ENCODE measurements around the gene HAVCR2. TPM values are rescaled to one million over a fixed set of nuclear protein-coding genes. Genes with fewer than 3 reads are reported as not detected.

The HAVCR2 gene
- total RNA-seq, 1 experiment from 2014 or later, result 0.04 TPM

DNA sequence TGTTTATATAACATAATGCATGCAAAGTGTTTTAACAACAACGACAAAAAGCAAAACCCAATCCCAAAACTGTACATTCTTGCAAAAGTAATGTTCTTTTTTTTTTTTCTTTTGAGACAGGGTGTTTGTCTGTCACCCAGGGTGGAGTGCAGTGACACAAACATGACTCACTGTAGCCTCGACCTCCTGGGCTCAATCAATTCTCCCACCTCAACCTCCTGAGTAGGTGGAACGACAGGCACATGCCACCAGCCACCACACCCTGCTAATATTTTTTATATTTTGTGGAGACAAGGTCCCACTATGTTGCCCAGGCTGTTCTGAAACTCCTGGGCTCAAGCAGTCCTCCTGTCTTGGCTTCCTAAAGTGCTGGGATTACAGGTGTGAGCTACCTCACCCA lies 36.3 kb downstream of the HAVCR2 start:
- Histone ChIP-seq H2AFZ (ENCODE audit: low read length) (peak overlapping the region; percentile 0; the same call in 1 of the 2 replicates), H3K4me3 (ENCODE audit: low read length) (no peak overlapping the region), H3K9me2 (replicated peaks; ENCODE audit: low read length) (no peaks in the 10 kb centered on the region), H3K79me2 (ENCODE audit: low read length) (no peaks in the 10 kb centered on the region), H3K4me2 (ENCODE audit: low read length) (peak overlapping the region; percentile 2), H4K20me1 (ENCODE audit: low read length) (no peaks in the 10 kb centered on the region), H3K27ac (ENCODE audit: low read length) (no peak overlapping the region), H3K36me3 (ENCODE audit: low read depth, low read length) (no peaks in the 10 kb centered on the region), H3F3A (ENCODE audit: low read length, unreplicated experiment) (no peaks in the 10 kb centered on the region), H3K9ac (ENCODE audit: low read length) (no peak overlapping the region), H3K4me1 (ENCODE audit: insufficient read depth, low read length) (peaks cover 15% of the 10 kb centered on the region), H3K9me3 (ENCODE audit: low read length) (no peaks in the 10 kb centered on the region), H3K27me3 (ENCODE audit: low read length) (no peaks in the 10 kb centered on the region)
- intact Hi-C loops (cut with micrococcal nuclease), result no loop called here
- no peak for TF ChIP-seq EZH2phosphoT487 (IDR thresholded peaks at IDR 0.05; ENCODE audit: borderline replicate concordance, low read length)
- TF ChIP-seq EZH2 (IDR thresholded peaks at IDR 0.05; ENCODE audit: low read length, unreplicated experiment), result no peak
- TF ChIP-seq CTCF (conservative IDR thresholded peaks at IDR 0.05; ENCODE audit: low read depth, low read length), result no peak
- ChIA-PET CTCF (no interaction called here), POLR2A (ENCODE audit: unreplicated experiment) (no interaction called here)
- ATAC-seq (peak; percentile 64), DNase-seq (peak; percentile 64)
- no TSS peak for BruUV-seq (replicated peaks)

- no peak overlapping the region for H2AFZ ChIP-seq (ENCODE audit: low read length)
- intact Hi-C loops (cut with micrococcal nuclease), result no loop called here
- H3K36me3 ChIP-seq (ENCODE audit: low read depth, low read length), result no peaks in the 10 kb centered on the region
- ATAC-seq (no peak), DNase-seq (no peak)
- no peaks in the 10 kb centered on the region for H3F3A ChIP-seq (ENCODE audit: low read length, unreplicated experiment)
- H3K9me2 ChIP-seq (replicated peaks; ENCODE audit: low read length), result no peaks in the 10 kb centered on the region
- H4K20me1 ChIP-seq (ENCODE audit: low read length), result no peaks in the 10 kb centered on the region
- TF ChIP-seq EZH2 (IDR thresholded peaks at IDR 0.05; ENCODE audit: low read length, unreplicated experiment) (no peak), EZH2phosphoT487 (IDR thresholded peaks at IDR 0.05; ENCODE audit: borderline replicate concordance, low read length) (no peak), CTCF (conservative IDR thresholded peaks at IDR 0.05; ENCODE audit: low read depth, low read length) (peak; percentile 34)
- BruUV-seq (replicated peaks), result no TSS peak
- H3K4me1 ChIP-seq (ENCODE audit: insufficient read depth, low read length), result peaks cover 15% of the 10 kb centered on the region
- no peaks in the 10 kb centered on the region for H3K9me3 ChIP-seq (ENCODE audit: low read length)
- CTCF ChIA-PET, result no interaction called here
- H3K4me2 ChIP-seq (ENCODE audit: low read length), result no peak overlapping the region
- no peaks in the 10 kb centered on the region for H3K27me3 ChIP-seq (ENCODE audit: low read length)
- no peak overlapping the region for H3K27ac ChIP-seq (ENCODE audit: low read length)
- no peaks in the 10 kb centered on the region for H3K79me2 ChIP-seq (ENCODE audit: low read length)
- POLR2A ChIA-PET (ENCODE audit: unreplicated experiment), result no interaction called here
- H3K4me3 ChIP-seq (ENCODE audit: low read length), result no peak overlapping the region
- no peak overlapping the region for H3K9ac ChIP-seq (ENCODE audit: low read length)
Observed at GRCh38 chr5:157069949-157070348, 38.9 kb downstream of the HAVCR2 start.

GRCh38 chr5:157068785-157069184 lies 40.1 kb downstream of the HAVCR2 start:
- intact Hi-C loops (cut with micrococcal nuclease), result no loop called here
- Histone ChIP-seq H3K79me2 (ENCODE audit: low read length) (no peaks in the 10 kb centered on the region), H3K4me1 (ENCODE audit: insufficient read depth, low read length) (peaks cover 15% of the 10 kb centered on the region), H3K9ac (ENCODE audit: low read length) (no peak overlapping the region), H3K27me3 (ENCODE audit: low read length) (no peaks in the 10 kb centered on the region), H3K4me3 (ENCODE audit: low read length) (no peak overlapping the region), H3K4me2 (ENCODE audit: low read length) (no peak overlapping the region), H4K20me1 (ENCODE audit: low read length) (no peaks in the 10 kb centered on the region), H2AFZ (ENCODE audit: low read length) (no peak overlapping the region), H3K9me2 (replicated peaks; ENCODE audit: low read length) (no peaks in the 10 kb centered on the region), H3K9me3 (ENCODE audit: low read length) (no peaks in the 10 kb centered on the region), H3F3A (ENCODE audit: low read length, unreplicated experiment) (no peaks in the 10 kb centered on the region), H3K36me3 (ENCODE audit: low read depth, low read length) (no peaks in the 10 kb centered on the region), H3K27ac (ENCODE audit: low read length) (no peak overlapping the region)
- no peak for DNase-seq
- TF ChIP-seq CTCF (conservative IDR thresholded peaks at IDR 0.05; ENCODE audit: low read depth, low read length) (no peak), EZH2phosphoT487 (IDR thresholded peaks at IDR 0.05; ENCODE audit: borderline replicate concordance, low read length) (no peak), EZH2 (IDR thresholded peaks at IDR 0.05; ENCODE audit: low read length, unreplicated experiment) (no peak)
- no TSS peak for BruUV-seq (replicated peaks)
- CTCF ChIA-PET, result no interaction called here
- ATAC-seq, result no peak
- POLR2A ChIA-PET (ENCODE audit: unreplicated experiment), result no interaction called here
